Measurements from ENCODE around the gene ERLEC1.
"Not testable (repeated sequence)": the region's sequence is repeated elsewhere in the genome, so short reads cannot be mapped to it uniquely, and the experiment has no call there.

The ERLEC1 gene

GRCh38 chr2:53827398-53828175, 40.7 kb downstream of the ERLEC1 start:
- Histone ChIP-seq H3K9me3 (replicated peaks in 1 of 2; ENCODE audit: control insufficient read depth in 2 of 2, insufficient read depth in 1 of 2, low read depth in 1 of 2, low read length in 2 of 2) (no peaks in the 10 kb centered on the region), H3K23ac (ENCODE audit: low read depth, low read length, poor library complexity) (no peak overlapping the region), H3K18ac (ENCODE audit: low read length) (no peak overlapping the region), H2BK120ac (ENCODE audit: low read depth, low read length) (no peak overlapping the region), H3K4me3 (ENCODE audit: low read length in 2 of 2) (no peak overlapping the region), H2BK5ac (ENCODE audit: low read length) (no peak overlapping the region), H3K4me1 (ENCODE audit: control insufficient read depth in 2 of 2, insufficient read depth in 1 of 2, low read depth in 1 of 2, low read length in 2 of 2) (peaks cover 9 to 12% of the 10 kb centered on the region in 2 donors), H3K27me3 (ENCODE audit: control insufficient read depth in 3 of 3, insufficient read depth in 3 of 3, low read depth in 1 of 3, low read length in 3 of 3) (no peaks in the 10 kb centered on the region), H2AK5ac (ENCODE audit: low read depth, low read length) (no peak overlapping the region), H2BK12ac (ENCODE audit: low read length) (no peak overlapping the region), H3K4me2 (ENCODE audit: insufficient read depth, low read length, poor library complexity, severe bottlenecking) (no peak overlapping the region), H3K14ac (ENCODE audit: low read length) (no peak overlapping the region), H4K91ac (ENCODE audit: low read depth, low read length, poor library complexity) (no peak overlapping the region), H2BK15ac (ENCODE audit: low read length) (no peak overlapping the region), H2AFZ (ENCODE audit: low read length) (no peak overlapping the region), H3K79me1 (ENCODE audit: low read depth, low read length) (no peaks in the 10 kb centered on the region), H3K36me3 (replicated peaks in 1 of 2; ENCODE audit: control insufficient read depth in 2 of 2, insufficient read depth in 2 of 2, low read length in 2 of 2) (no peaks in the 10 kb centered on the region), H4K8ac (ENCODE audit: low read depth, low read length) (no peak overlapping the region), H3K4ac (ENCODE audit: low read length) (no peak overlapping the region), H3K9ac (ENCODE audit: low read depth, low read length, poor library complexity) (no peak overlapping the region), H3K27ac (replicated peaks; ENCODE audit: low read length) (peak overlapping the region; percentile 49)
- peak; percentile 4 for DNase-seq (ENCODE audit: low spot score)
- no CpG with 5 or more reads among the region's 3 CpGs for WGBS, 2 donors (ENCODE audit: extremely low coverage in 2 of 2, insufficient read length in 2 of 2, insufficient replicate concordance in 1 of 2)

GRCh38 chr2:53828331-53828730, 41.5 kb downstream of the ERLEC1 start:
- H3K14ac ChIP-seq (ENCODE audit: low read length) = no peak overlapping the region
- H2BK15ac ChIP-seq (ENCODE audit: low read length) = no peak overlapping the region
- H3K4me3 ChIP-seq (ENCODE audit: low read length in 2 of 2) = no peak overlapping the region
- no peaks in the 10 kb centered on the region for H3K36me3 ChIP-seq (replicated peaks in 1 of 2; ENCODE audit: control insufficient read depth in 2 of 2, insufficient read depth in 2 of 2, low read length in 2 of 2)
- H2BK12ac ChIP-seq (ENCODE audit: low read length) = no peak overlapping the region
- no peak overlapping the region for H3K4me2 ChIP-seq (ENCODE audit: insufficient read depth, low read length, poor library complexity, severe bottlenecking)
- H3K27ac ChIP-seq (replicated peaks; ENCODE audit: low read length) = peak overlapping the region; percentile 37
- no peak overlapping the region for H2AFZ ChIP-seq (ENCODE audit: low read length)
- H4K8ac ChIP-seq (ENCODE audit: low read depth, low read length) = no peak overlapping the region
- H3K79me1 ChIP-seq (ENCODE audit: low read depth, low read length) = no peaks in the 10 kb centered on the region
- H3K4ac ChIP-seq (ENCODE audit: low read length) = no peak overlapping the region
- H3K23ac ChIP-seq (ENCODE audit: low read depth, low read length, poor library complexity) = no peak overlapping the region
- H2BK5ac ChIP-seq (ENCODE audit: low read length) = no peak overlapping the region
- DNase-seq (ENCODE audit: low spot score) = no peak
- no peaks in the 10 kb centered on the region for H3K27me3 ChIP-seq (ENCODE audit: control insufficient read depth in 3 of 3, insufficient read depth in 3 of 3, low read depth in 1 of 3, low read length in 3 of 3)
- H2AK5ac ChIP-seq (ENCODE audit: low read depth, low read length) = no peak overlapping the region
- no peak overlapping the region for H3K18ac ChIP-seq (ENCODE audit: low read length)
- H3K9ac ChIP-seq (ENCODE audit: low read depth, low read length, poor library complexity) = no peak overlapping the region
- peaks cover 9 to 12% of the 10 kb centered on the region in 2 donors for H3K4me1 ChIP-seq (ENCODE audit: control insufficient read depth in 2 of 2, insufficient read depth in 1 of 2, low read depth in 1 of 2, low read length in 2 of 2)
- H3K9me3 ChIP-seq (replicated peaks in 1 of 2; ENCODE audit: control insufficient read depth in 2 of 2, insufficient read depth in 1 of 2, low read depth in 1 of 2, low read length in 2 of 2) = no peaks in the 10 kb centered on the region
- H2BK120ac ChIP-seq (ENCODE audit: low read depth, low read length) = no peak overlapping the region
- no CpG with 5 or more reads among the region's 4 CpGs for WGBS, 2 donors (ENCODE audit: extremely low coverage in 2 of 2, insufficient read length in 2 of 2, insufficient replicate concordance in 1 of 2)
- no peak overlapping the region for H4K91ac ChIP-seq (ENCODE audit: low read depth, low read length, poor library complexity)

DNA sequence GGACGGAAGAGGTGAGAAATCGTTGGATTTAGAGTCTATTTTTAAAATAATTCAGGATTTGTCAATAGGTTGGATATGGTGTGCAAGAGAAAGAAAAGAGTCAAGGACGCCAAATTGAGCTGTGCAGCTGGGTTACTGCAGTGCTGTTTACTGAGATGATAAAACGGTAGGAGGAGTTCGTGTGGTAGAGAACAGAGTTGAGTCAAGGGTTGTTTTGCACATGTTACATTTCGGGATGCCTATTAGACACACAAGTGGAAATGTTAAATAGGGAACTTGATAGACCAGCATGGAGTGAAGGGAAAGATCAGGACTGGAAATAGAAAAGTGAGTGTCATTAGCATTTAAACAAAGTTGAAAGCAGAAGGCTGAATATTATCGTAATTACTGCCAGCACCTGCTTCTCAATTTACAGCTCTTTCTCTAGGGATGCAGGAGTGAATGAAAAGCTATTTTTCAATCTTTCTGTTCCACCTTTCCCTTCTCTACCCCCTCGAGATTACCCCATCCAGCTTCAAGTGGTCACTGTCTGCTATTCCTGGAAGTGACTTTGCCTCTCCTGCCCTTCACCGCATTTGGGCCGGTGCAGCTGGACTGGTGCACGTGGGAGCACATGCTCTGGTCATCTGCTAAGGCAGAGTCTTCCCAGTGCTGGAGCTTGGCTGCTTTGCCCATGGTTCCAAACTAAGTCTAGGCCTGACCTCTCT, 42.6 kb downstream of the ERLEC1 start:
- Histone ChIP-seq H3K4me2 (ENCODE audit: insufficient read depth, low read length, poor library complexity, severe bottlenecking) (no peak overlapping the region), H3K79me1 (ENCODE audit: low read depth, low read length) (no peaks in the 10 kb centered on the region), H2BK15ac (ENCODE audit: low read length) (peak overlapping the region; percentile 64), H3K18ac (ENCODE audit: low read length) (no peak overlapping the region), H3K4me3 (ENCODE audit: low read length in 2 of 2) (no peak overlapping the region), H2BK120ac (ENCODE audit: low read depth, low read length) (no peak overlapping the region), H2BK5ac (ENCODE audit: low read length) (no peak overlapping the region), H2BK12ac (ENCODE audit: low read length) (no peak overlapping the region), H4K8ac (ENCODE audit: low read depth, low read length) (no peak overlapping the region), H3K4ac (ENCODE audit: low read length) (no peak overlapping the region), H3K4me1 (ENCODE audit: control insufficient read depth in 2 of 2, insufficient read depth in 1 of 2, low read depth in 1 of 2, low read length in 2 of 2) (peaks cover 9 to 12% of the 10 kb centered on the region in 2 donors), H3K9ac (ENCODE audit: low read depth, low read length, poor library complexity) (no peak overlapping the region), H3K27me3 (ENCODE audit: control insufficient read depth in 3 of 3, insufficient read depth in 3 of 3, low read depth in 1 of 3, low read length in 3 of 3) (no peaks in the 10 kb centered on the region), H3K14ac (ENCODE audit: low read length) (no peak overlapping the region), H4K91ac (ENCODE audit: low read depth, low read length, poor library complexity) (no peak overlapping the region), H3K9me3 (replicated peaks in 1 of 2; ENCODE audit: control insufficient read depth in 2 of 2, insufficient read depth in 1 of 2, low read depth in 1 of 2, low read length in 2 of 2) (no peaks in the 10 kb centered on the region), H3K36me3 (replicated peaks in 1 of 2; ENCODE audit: control insufficient read depth in 2 of 2, insufficient read depth in 2 of 2, low read length in 2 of 2) (no peaks in the 10 kb centered on the region), H2AK5ac (ENCODE audit: low read depth, low read length) (no peak overlapping the region), H2AFZ (ENCODE audit: low read length) (no peak overlapping the region), H3K23ac (ENCODE audit: low read depth, low read length, poor library complexity) (no peak overlapping the region), H3K27ac (replicated peaks; ENCODE audit: low read length) (no peak overlapping the region)
- 100% methylated on average over 2 of the region's 11 CpGs; no CpG with 5 or more reads in 1 of the 2 donors for WGBS, 2 donors (ENCODE audit: extremely low coverage in 2 of 2, insufficient read length in 2 of 2, insufficient replicate concordance in 1 of 2)
- DNase-seq (ENCODE audit: low spot score) = no peak

DNA sequence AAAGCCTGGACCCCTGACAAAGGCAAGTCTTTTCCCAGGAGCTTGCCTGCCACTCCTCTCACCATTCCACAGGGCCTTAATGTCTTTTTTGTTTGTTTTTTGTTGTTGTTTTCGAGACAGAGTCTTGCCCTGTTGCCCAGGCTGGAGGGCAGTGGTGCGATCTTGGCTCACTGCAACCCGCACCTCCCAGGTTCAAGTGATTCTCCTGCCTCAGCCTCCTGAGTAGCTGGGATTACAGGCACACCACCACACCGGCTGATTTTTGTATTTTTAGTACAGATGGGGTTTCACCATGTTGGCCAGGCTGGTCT, 43.1 kb downstream of the ERLEC1 start:
- not testable (repeated sequence) for H2BK120ac ChIP-seq (ENCODE audit: low read depth, low read length); H3K4me2 ChIP-seq (ENCODE audit: insufficient read depth, low read length, poor library complexity, severe bottlenecking); DNase-seq (ENCODE audit: low spot score); H2BK5ac ChIP-seq (ENCODE audit: low read length); H2BK12ac ChIP-seq (ENCODE audit: low read length); H4K8ac ChIP-seq (ENCODE audit: low read depth, low read length); H3K9ac ChIP-seq (ENCODE audit: low read depth, low read length, poor library complexity); H3K36me3 ChIP-seq (replicated peaks in 1 of 2; ENCODE audit: control insufficient read depth in 2 of 2, insufficient read depth in 2 of 2, low read length in 2 of 2); H3K23ac ChIP-seq (ENCODE audit: low read depth, low read length, poor library complexity); H3K14ac ChIP-seq (ENCODE audit: low read length); H3K4ac ChIP-seq (ENCODE audit: low read length); H3K79me1 ChIP-seq (ENCODE audit: low read depth, low read length); H3K27ac ChIP-seq (replicated peaks; ENCODE audit: low read length); H3K18ac ChIP-seq (ENCODE audit: low read length); H4K91ac ChIP-seq (ENCODE audit: low read depth, low read length, poor library complexity); H3K9me3 ChIP-seq (replicated peaks in 1 of 2; ENCODE audit: control insufficient read depth in 2 of 2, insufficient read depth in 1 of 2, low read depth in 1 of 2, low read length in 2 of 2); H3K27me3 ChIP-seq (ENCODE audit: control insufficient read depth in 3 of 3, insufficient read depth in 3 of 3, low read depth in 1 of 3, low read length in 3 of 3); H2AK5ac ChIP-seq (ENCODE audit: low read depth, low read length); H3K4me3 ChIP-seq (ENCODE audit: low read length in 2 of 2); H2AFZ ChIP-seq (ENCODE audit: low read length)
- Histone ChIP-seq H2BK15ac (ENCODE audit: low read length) (peak overlapping the region; percentile 64), H3K4me1 (ENCODE audit: control insufficient read depth in 2 of 2, insufficient read depth in 1 of 2, low read depth in 1 of 2, low read length in 2 of 2) (peaks cover 9 to 12% of the 10 kb centered on the region in 2 donors)
- WGBS, 2 donors (ENCODE audit: extremely low coverage in 2 of 2, insufficient read length in 2 of 2, insufficient replicate concordance in 1 of 2) = no CpG with 5 or more reads among the region's 4 CpGs

All from neuronal stem cell (in vitro differentiated cells).